ENCODE data around the gene ITGB3. TPM values are rescaled to one million over a fixed set of nuclear protein-coding genes. Genes with fewer than 3 reads are reported as not detected.
A peak's percentile ranks its signal among the peaks of the same experiment; 100 is the strongest.

ITGB3 gene
- total and polyA plus RNA-seq, 9 donors, result 1.7 to 9.4 (median 2.9) TPM

DNA sequence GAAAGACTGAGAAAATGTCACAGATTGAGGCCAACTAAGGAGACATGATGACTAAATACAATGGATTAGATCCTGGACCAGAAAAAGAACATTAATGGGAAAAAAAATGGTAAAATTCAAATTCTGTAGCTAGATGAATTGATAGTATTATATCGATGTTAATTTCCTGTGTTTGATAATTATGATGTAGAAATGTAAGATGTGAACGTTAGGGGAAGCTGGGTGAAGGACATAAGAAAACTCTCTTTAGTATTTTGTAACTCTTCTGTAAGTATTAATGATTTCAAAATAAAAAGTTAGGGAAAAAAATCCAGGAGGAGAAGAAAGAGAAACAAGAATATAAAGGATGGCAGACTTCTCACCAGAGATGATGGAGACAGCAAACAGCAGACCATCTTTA is 2.8 kb upstream of the ITGB3 start:
- TF ChIP-seq EP300 (IDR thresholded peaks at IDR 0.05), result no peak
- TF ChIP-seq CTCF (IDR thresholded peaks at IDR 0.05), result no peak
- TF ChIP-seq POLR2A (IDR thresholded peaks at IDR 0.05), result no peak
- Histone ChIP-seq H3K27ac (no peak overlapping the region), H3K4me1 (ENCODE audit: insufficient read depth) (no peaks in the 10 kb centered on the region), H3K4me3 (no peak overlapping the region), H3K27me3 (no peaks in the 10 kb centered on the region), H3K9me3 (no peaks in the 10 kb centered on the region), H3K36me3 (no peaks in the 10 kb centered on the region)
- DNase-seq, result no peak
- WGBS, 3 donors, result 91 to 92% (median 91%) methylated on average over 2 of the region's 2 CpGs
- intact Hi-C loops (cut with DNase I), result no loop called here

- H3K4me3 ChIP-seq, result no peak overlapping the region
- no peaks in the 10 kb centered on the region for H3K27me3 ChIP-seq
- no peaks in the 10 kb centered on the region for H3K9me3 ChIP-seq
- H3K36me3 ChIP-seq, result no peaks in the 10 kb centered on the region
- TF ChIP-seq EP300 (IDR thresholded peaks at IDR 0.05) (no peak), CTCF (IDR thresholded peaks at IDR 0.05) (no peak), POLR2A (IDR thresholded peaks at IDR 0.05) (no peak)
- DNase-seq, result no peak
- WGBS, 3 donors, result 88 to 92% (median 92%) methylated on average over 1 of the region's 1 CpG
- no peak overlapping the region for H3K27ac ChIP-seq
- no peaks in the 10 kb centered on the region for H3K4me1 ChIP-seq (ENCODE audit: insufficient read depth)
- intact Hi-C loops (cut with DNase I), result no loop called here
Measured at GRCh38 chr17:47251421-47251940, 2.1 kb upstream of the ITGB3 start.

DNA sequence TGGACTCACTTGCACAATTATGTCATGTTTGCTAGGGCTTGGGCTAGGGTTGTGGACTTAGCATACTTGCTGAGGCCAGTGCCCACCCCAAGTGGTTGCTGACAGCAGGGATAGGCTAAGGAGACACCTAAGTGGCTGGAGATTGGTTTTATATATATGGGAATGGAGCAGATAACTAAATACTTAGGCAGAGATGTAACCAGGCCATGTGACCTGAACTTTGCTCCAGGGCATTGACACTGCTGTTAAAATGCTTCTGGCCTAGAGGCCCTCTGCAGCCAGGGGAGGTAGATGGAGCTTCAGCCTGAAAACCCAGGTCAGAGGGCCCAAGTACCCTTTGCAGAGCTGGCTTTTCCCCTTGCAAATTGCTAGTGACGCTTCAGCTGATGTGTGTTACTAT is 1.4 kb upstream of the ITGB3 start:
- no peak overlapping the region for H3K27ac ChIP-seq

GRCh38 chr17:47252766-47253512 is 688 bp upstream of the ITGB3 start:
- Histone ChIP-seq H3K4me3 (peak overlapping the region; percentile 52), H3K36me3 (no peaks in the 10 kb centered on the region), H3K9me3 (no peaks in the 10 kb centered on the region), H3K27ac (no peak overlapping the region), H3K4me1 (ENCODE audit: insufficient read depth) (no peaks in the 10 kb centered on the region), H3K27me3 (no peaks in the 10 kb centered on the region)
- intact Hi-C loops (cut with DNase I), result loop anchor here in 1 of 4 donors (1.0 kb wide), 1 partner anchor 24 kb away; no protein-coding TSS in a partner anchor
- no peak for TF ChIP-seq CTCF (IDR thresholded peaks at IDR 0.05)
- no peak for TF ChIP-seq EP300 (IDR thresholded peaks at IDR 0.05)
- no peak for TF ChIP-seq POLR2A (IDR thresholded peaks at IDR 0.05)
- no peak for DNase-seq
- WGBS, 3 donors, result 63 to 66% (median 63%) methylated on average over 10 of the region's 10 CpGs

More for the DNA sequence above, 1.4 kb upstream of the ITGB3 start:
- Histone ChIP-seq H3K27me3 (no peaks in the 10 kb centered on the region), H3K9me3 (no peaks in the 10 kb centered on the region), H3K36me3 (no peaks in the 10 kb centered on the region), H3K4me1 (ENCODE audit: insufficient read depth) (no peaks in the 10 kb centered on the region), H3K4me3 (no peak overlapping the region)
- no peak for DNase-seq
- no peak for TF ChIP-seq EP300 (IDR thresholded peaks at IDR 0.05)
- TF ChIP-seq CTCF (IDR thresholded peaks at IDR 0.05), result no peak
- no peak for TF ChIP-seq POLR2A (IDR thresholded peaks at IDR 0.05)
- intact Hi-C loops (cut with DNase I), result no loop called here
- 94 to 100% (median 100%) methylated on average over 1 of the region's 1 CpG for WGBS, 3 donors

Data from ovary (tissue), 9 donors.